ENCODE measurements around the gene BNIP1. TPM values are rescaled to one million over a fixed set of nuclear protein-coding genes. Genes with fewer than 3 reads are reported as not detected.

The BNIP1 gene
- total and polyA plus RNA-seq, 4 donors = 12.1 to 15.0 (median 14.3) TPM

GRCh38 chr5:173204185-173204979, 60.1 kb downstream of the BNIP1 start:
- no peak for DNase-seq

GRCh38 chr5:173205916-173206315, 61.6 kb downstream of the BNIP1 start:
- no peak overlapping the region for H3K4me3 ChIP-seq
- no peak for TF ChIP-seq CTCF (IDR thresholded peaks at IDR 0.05; ENCODE audit: control extremely low read depth, extremely low read depth)
- H3K9me3 ChIP-seq (ENCODE audit: control insufficient read depth in 4 of 4, insufficient read depth in 3 of 4, low read length in 3 of 4) = peaks cover 0 to 12% (median 0%) of the 10 kb centered on the region in 4 donors
- H3K4me1 ChIP-seq (ENCODE audit: control insufficient read depth in 5 of 5, insufficient read depth in 5 of 5, low read length in 5 of 5) = no peaks in the 10 kb centered on the region
- no peak overlapping the region for H3K27ac ChIP-seq (ENCODE audit: low read depth in 1 of 2, low read length in 1 of 2)
- ATAC-seq (ENCODE audit: insufficient read depth, low FRiP score) = no peak
- WGBS, 2 donors = 69 to 84% methylated on average over 6 of the region's 6 CpGs
- no peak overlapping the region for H3K9ac ChIP-seq (ENCODE audit: insufficient read depth in 1 of 2, low read length in 2 of 2)
- H3K36me3 ChIP-seq (ENCODE audit: control insufficient read depth in 4 of 4, insufficient read depth in 4 of 4, low read length in 4 of 4) = no peaks in the 10 kb centered on the region
- H3K27me3 ChIP-seq (ENCODE audit: control insufficient read depth in 3 of 3, insufficient read depth in 3 of 3, low read length in 2 of 3) = peaks cover 14 to 35% (median 18%) of the 10 kb centered on the region in 3 donors
- DNase-seq = no peak

More at GRCh38 chr5:173204185-173204979, 60.1 kb downstream of the BNIP1 start:
- no peaks in the 10 kb centered on the region for H3K4me1 ChIP-seq (ENCODE audit: control insufficient read depth in 5 of 5, insufficient read depth in 5 of 5, low read length in 5 of 5)
- 85 to 92% methylated on average over 6 of the region's 6 CpGs for WGBS, 2 donors
- peaks cover 0 to 19% (median 0%) of the 10 kb centered on the region in 4 donors for H3K9me3 ChIP-seq (ENCODE audit: control insufficient read depth in 4 of 4, insufficient read depth in 3 of 4, low read length in 3 of 4)
- peaks cover 14 to 29% (median 18%) of the 10 kb centered on the region in 3 donors for H3K27me3 ChIP-seq (ENCODE audit: control insufficient read depth in 3 of 3, insufficient read depth in 3 of 3, low read length in 2 of 3)
- no peaks in the 10 kb centered on the region for H3K36me3 ChIP-seq (ENCODE audit: control insufficient read depth in 4 of 4, insufficient read depth in 4 of 4, low read length in 4 of 4)
- H3K4me3 ChIP-seq = no peak overlapping the region
- H3K9ac ChIP-seq (ENCODE audit: insufficient read depth in 1 of 2, low read length in 2 of 2) = no peak overlapping the region
- peak; percentile 35 for TF ChIP-seq CTCF (IDR thresholded peaks at IDR 0.05; ENCODE audit: control extremely low read depth, extremely low read depth)
- ATAC-seq (ENCODE audit: insufficient read depth, low FRiP score) = no peak
- H3K27ac ChIP-seq (ENCODE audit: low read depth in 1 of 2, low read length in 1 of 2) = no peak overlapping the region

- TF ChIP-seq CTCF (IDR thresholded peaks at IDR 0.05; ENCODE audit: control extremely low read depth, extremely low read depth) = no peak
- no peak overlapping the region for H3K4me3 ChIP-seq
- no peak for DNase-seq
- H3K9me3 ChIP-seq (ENCODE audit: control insufficient read depth in 4 of 4, insufficient read depth in 3 of 4, low read length in 3 of 4) = peaks cover 0 to 5% (median 0%) of the 10 kb centered on the region in 4 donors
- H3K4me1 ChIP-seq (ENCODE audit: control insufficient read depth in 5 of 5, insufficient read depth in 5 of 5, low read length in 5 of 5) = no peaks in the 10 kb centered on the region
- 86 to 95% methylated on average over 7 of the region's 7 CpGs for WGBS, 2 donors
- H3K27me3 ChIP-seq (ENCODE audit: control insufficient read depth in 3 of 3, insufficient read depth in 3 of 3, low read length in 2 of 3) = peaks cover 4 to 22% (median 7%) of the 10 kb centered on the region in 3 donors
- no peak overlapping the region for H3K27ac ChIP-seq (ENCODE audit: low read depth in 1 of 2, low read length in 1 of 2)
- no peaks in the 10 kb centered on the region for H3K36me3 ChIP-seq (ENCODE audit: control insufficient read depth in 4 of 4, insufficient read depth in 4 of 4, low read length in 4 of 4)
- H3K9ac ChIP-seq (ENCODE audit: insufficient read depth in 1 of 2, low read length in 2 of 2) = no peak overlapping the region
- ATAC-seq (ENCODE audit: insufficient read depth, low FRiP score) = no peak
Measured at GRCh38 chr5:173208296-173208695, 64.0 kb downstream of the BNIP1 start.

All from lung (tissue), 12 donors.